ENCODE measurements around the gene ZNF141.
"Not testable (repeated sequence)": the region's sequence is repeated elsewhere in the genome, so short reads cannot be mapped to it uniquely, and the experiment has no call there.

The ZNF141 gene

DNA sequence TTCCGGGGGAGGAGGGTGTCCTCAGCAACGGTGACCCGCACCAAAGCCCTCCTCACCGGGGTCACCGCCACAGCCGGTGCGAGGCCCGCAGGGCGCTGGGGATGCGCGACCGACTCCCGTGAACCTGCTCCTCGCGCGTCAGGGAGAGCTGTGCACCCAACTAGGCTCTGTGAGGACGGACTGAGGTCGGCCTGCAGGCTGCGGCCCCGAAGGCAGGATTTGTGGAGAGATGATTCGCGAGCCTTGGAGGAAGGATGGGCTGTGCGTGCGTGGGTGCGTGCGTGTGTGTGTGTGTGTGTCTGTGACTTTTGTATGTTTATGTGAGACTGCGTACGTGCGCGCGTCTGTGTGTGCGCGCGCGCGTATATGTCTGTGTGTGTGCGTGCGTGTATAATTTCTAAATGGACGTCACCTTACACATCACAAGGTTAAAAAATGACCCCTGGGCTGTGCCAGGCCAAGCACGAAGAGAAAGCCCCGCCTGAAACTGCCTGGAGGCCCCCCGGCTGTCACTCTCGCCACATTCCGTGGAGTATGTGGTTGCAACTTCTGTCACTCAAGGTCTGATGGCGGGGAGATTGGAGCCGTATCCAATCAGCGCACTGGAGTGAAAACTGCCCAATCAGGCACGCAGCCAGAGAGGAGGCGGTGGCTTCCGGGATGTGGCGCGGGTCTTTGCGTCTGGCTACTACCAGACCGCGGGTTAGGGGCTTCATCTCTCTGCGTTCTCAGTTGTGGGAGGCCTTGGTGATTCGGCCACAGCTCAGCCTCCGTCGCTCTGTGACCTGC is at the start of gene ZNF141:
Gene ZNF141, plus strand, starts transcription at position 672 of the 789 bp plus-strand sequence. CDS start 170 bp downstream, outside the sequence.
- Mint-ChIP-seq H3K27ac (peak within 1 kb of the TSS; percentile 99), H3K4me3 (peak within 1 kb of the TSS; percentile 99), H3K27me3 (ENCODE audit: low read depth) (peaks cover 3% of the 10 kb centered on the region), H3K36me3 (ENCODE audit: low read depth) (peaks cover 52% of the 10 kb centered on the region), H3K4me1 (ENCODE audit: low read depth) (peaks cover 18% of the 10 kb centered on the region), H3K9me3 (peaks cover 52% of the 10 kb centered on the region)

DNA sequence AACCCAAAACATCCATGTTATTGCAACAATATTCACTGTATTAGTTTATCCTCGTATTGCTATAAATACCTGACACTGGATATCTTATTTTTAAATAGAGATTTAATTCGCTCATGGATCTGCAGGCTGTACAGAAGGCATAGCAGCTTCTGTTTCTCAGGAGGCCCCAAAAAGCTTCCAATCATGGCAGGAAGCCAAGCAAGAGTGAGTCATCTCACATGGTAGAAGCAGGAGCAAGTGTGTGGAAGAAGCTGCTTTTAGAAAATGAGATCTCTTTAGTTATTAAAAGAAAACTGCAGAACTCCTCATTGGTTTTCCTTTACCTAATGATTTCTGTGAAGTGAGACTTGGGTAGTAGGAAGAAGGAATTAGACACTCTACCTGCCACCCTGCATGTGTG is 48.7 kb upstream of the ZNF141 start:
- H3K4me1 Mint-ChIP-seq (ENCODE audit: low read depth) = no peaks in the 10 kb centered on the region
- H3K9me3 Mint-ChIP-seq = peaks cover 56% of the 10 kb centered on the region
- no peak overlapping the region for H3K4me3 Mint-ChIP-seq
- H3K27me3 Mint-ChIP-seq (ENCODE audit: low read depth) = no peaks in the 10 kb centered on the region
- no peak overlapping the region for H3K27ac Mint-ChIP-seq
- no peaks in the 10 kb centered on the region for H3K36me3 Mint-ChIP-seq (ENCODE audit: low read depth)

DNA sequence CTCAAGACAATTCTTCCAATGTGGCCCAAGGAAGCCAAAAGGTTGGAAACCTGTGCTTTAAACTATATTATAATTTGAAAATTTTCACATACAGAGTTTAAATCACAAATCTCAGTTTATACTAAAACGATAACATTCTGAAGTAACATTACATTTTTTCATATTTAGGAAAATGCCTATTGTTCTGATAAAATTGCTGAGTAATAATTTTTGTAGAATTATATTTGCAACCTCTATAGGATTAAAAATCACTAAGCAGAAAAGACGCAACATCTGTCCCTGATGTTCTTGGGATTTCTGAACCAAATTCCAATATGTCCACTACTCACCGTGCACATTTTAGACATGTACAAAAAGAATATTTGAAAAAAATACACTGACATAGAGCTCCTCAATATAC is 42.9 kb upstream of the ZNF141 start:
- Mint-ChIP-seq H3K36me3 (ENCODE audit: low read depth) (no peaks in the 10 kb centered on the region), H3K4me1 (ENCODE audit: low read depth) (no peaks in the 10 kb centered on the region), H3K9me3 (peaks cover 55% of the 10 kb centered on the region), H3K27me3 (ENCODE audit: low read depth) (no peaks in the 10 kb centered on the region), H3K4me3 (no peak overlapping the region), H3K27ac (no peak overlapping the region)

- H3K4me1 Mint-ChIP-seq (ENCODE audit: low read depth) = no peaks in the 10 kb centered on the region
- peaks cover 63% of the 10 kb centered on the region for H3K9me3 Mint-ChIP-seq
- no peak overlapping the region for H3K27ac Mint-ChIP-seq
- no peaks in the 10 kb centered on the region for H3K27me3 Mint-ChIP-seq (ENCODE audit: low read depth)
- no peak overlapping the region for H3K4me3 Mint-ChIP-seq
- H3K36me3 Mint-ChIP-seq (ENCODE audit: low read depth) = peaks cover 2% of the 10 kb centered on the region
Observed at GRCh38 chr4:302381-302780, 35.2 kb upstream of the ZNF141 start.

GRCh38 chr4:304516-304915 is 33.1 kb upstream of the ZNF141 start:
- H3K36me3 Mint-ChIP-seq (ENCODE audit: low read depth); H3K27ac Mint-ChIP-seq; H3K27me3 Mint-ChIP-seq (ENCODE audit: low read depth); H3K4me3 Mint-ChIP-seq; H3K4me1 Mint-ChIP-seq (ENCODE audit: low read depth): not testable (repeated sequence)
- peaks cover 58% of the 10 kb centered on the region for H3K9me3 Mint-ChIP-seq

- Mint-ChIP-seq H3K27me3 (ENCODE audit: low read depth) (no peaks in the 10 kb centered on the region), H3K27ac (no peak within 1 kb of the TSS), H3K9me3 (peaks cover 58% of the 10 kb centered on the region), H3K4me1 (ENCODE audit: low read depth) (no peaks in the 10 kb centered on the region), H3K36me3 (ENCODE audit: low read depth) (peaks cover 2% of the 10 kb centered on the region), H3K4me3 (no peak within 1 kb of the TSS)
Observed at GRCh38 chr4:304969-305680, 32.5 kb upstream of the ZNF141 start, which contains the start of gene ZNF732. ZNF732 (minus strand) TSS chr4:305474; CDS start chr4:305310, 164 bp downstream.

- Mint-ChIP-seq H3K4me3 (no peak overlapping the region), H3K27me3 (ENCODE audit: low read depth) (no peaks in the 10 kb centered on the region), H3K9me3 (peaks cover 64% of the 10 kb centered on the region), H3K36me3 (ENCODE audit: low read depth) (peaks cover 2% of the 10 kb centered on the region), H3K4me1 (ENCODE audit: low read depth) (no peaks in the 10 kb centered on the region), H3K27ac (no peak overlapping the region)
Observed at GRCh38 chr4:306551-306961, 31.1 kb upstream of the ZNF141 start.

DNA sequence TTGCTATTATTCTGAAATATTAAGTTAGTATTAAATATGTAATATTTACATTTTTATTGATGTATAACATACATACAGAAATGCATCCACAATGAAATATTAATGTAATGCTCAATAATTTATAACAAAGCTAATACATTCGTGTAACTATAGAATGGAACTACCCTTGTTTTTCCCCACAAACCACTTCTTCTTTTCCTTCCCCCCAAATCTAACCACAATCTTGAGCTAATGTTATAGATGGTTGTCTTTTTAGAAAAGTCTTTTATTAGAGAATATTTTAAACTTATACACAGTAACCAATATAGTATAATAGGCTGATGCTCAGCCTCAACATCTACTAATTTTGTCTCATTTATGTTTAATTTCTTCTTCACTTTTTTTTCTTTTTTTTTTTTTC is 27.8 kb upstream of the ZNF141 start:
- Mint-ChIP-seq H3K27me3 (ENCODE audit: low read depth) (no peaks in the 10 kb centered on the region), H3K36me3 (ENCODE audit: low read depth) (no peaks in the 10 kb centered on the region)

DNA sequence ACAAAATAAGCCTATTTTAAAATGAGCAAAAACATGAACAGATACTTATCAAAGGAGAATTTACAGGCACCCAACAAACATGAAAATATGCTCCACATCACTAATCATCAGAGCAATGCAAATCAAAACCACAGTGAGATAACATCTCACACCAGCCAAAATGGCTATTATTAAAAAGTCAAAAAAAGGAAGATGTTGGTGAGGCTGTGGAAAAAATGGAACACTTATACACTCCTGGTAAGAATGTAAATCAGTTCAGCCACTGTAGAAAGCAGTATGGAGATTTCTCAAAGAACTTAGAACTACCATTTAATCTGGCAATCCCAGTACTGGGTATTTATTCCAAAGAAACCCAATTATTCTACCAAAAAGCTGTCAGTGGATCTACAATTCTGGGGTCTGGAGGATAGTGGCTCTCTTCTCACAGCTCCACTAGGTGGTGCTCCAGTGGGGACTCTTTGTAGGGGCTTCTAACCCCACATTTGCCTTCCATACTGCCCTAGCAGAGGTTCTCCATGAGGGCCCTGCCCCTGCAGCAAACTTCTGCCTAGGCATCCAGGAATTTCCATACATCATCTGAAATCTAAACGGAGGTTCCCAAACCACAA is 23.2 kb upstream of the ZNF141 start:
- Mint-ChIP-seq H3K4me1 (ENCODE audit: low read depth) (no peaks in the 10 kb centered on the region), H3K27ac (no peak overlapping the region), H3K4me3 (no peak overlapping the region), H3K36me3 (ENCODE audit: low read depth) (no peaks in the 10 kb centered on the region), H3K27me3 (ENCODE audit: low read depth) (no peaks in the 10 kb centered on the region), H3K9me3 (peaks cover 58% of the 10 kb centered on the region)

More for the DNA sequence above, 27.8 kb upstream of the ZNF141 start:
- Mint-ChIP-seq H3K9me3 (peaks cover 52% of the 10 kb centered on the region), H3K27ac (no peak overlapping the region), H3K4me3 (no peak overlapping the region), H3K4me1 (ENCODE audit: low read depth) (no peaks in the 10 kb centered on the region)

- Mint-ChIP-seq H3K36me3 (ENCODE audit: low read depth) (no peaks in the 10 kb centered on the region), H3K9me3 (peaks cover 22% of the 10 kb centered on the region), H3K4me1 (ENCODE audit: low read depth) (no peaks in the 10 kb centered on the region), H3K4me3 (no peak overlapping the region), H3K27me3 (ENCODE audit: low read depth) (no peaks in the 10 kb centered on the region), H3K27ac (no peak overlapping the region)
Observed at GRCh38 chr4:328729-329128, 8.9 kb upstream of the ZNF141 start.

DNA sequence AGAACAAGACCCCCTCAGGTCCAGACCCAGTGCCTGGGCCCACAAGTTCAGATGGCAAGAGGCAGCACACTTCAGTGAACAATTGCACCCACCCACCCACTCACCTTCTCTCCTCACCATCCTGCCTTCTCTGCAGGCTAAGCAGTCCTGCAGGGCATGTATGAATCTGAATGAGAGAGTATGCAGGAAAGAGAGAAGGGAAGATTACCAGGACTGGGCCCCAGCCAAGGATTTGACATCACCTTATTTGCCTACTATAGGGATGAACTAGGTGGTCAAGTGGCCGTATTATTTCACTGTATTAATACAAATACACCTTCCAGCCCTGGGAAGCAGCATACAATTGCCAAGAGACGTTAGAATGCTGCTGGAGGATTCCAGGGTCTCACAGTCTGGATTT is 2.1 kb upstream of the ZNF141 start:
- Mint-ChIP-seq H3K36me3 (ENCODE audit: low read depth) (peaks cover 36% of the 10 kb centered on the region), H3K4me3 (peak overlapping the region; percentile 68), H3K4me1 (ENCODE audit: low read depth) (peaks cover 18% of the 10 kb centered on the region), H3K27ac (no peak overlapping the region), H3K27me3 (ENCODE audit: low read depth) (peaks cover 3% of the 10 kb centered on the region), H3K9me3 (peaks cover 38% of the 10 kb centered on the region)

GRCh38 chr4:336099-336892 is 1.3 kb upstream of the ZNF141 start:
- Mint-ChIP-seq H3K27me3 (ENCODE audit: low read depth) (peaks cover 3% of the 10 kb centered on the region), H3K4me3 (peak overlapping the region; percentile 68), H3K9me3 (peaks cover 43% of the 10 kb centered on the region), H3K36me3 (ENCODE audit: low read depth) (peaks cover 41% of the 10 kb centered on the region), H3K4me1 (ENCODE audit: low read depth) (peaks cover 18% of the 10 kb centered on the region), H3K27ac (peak overlapping the region; percentile 57)

DNA sequence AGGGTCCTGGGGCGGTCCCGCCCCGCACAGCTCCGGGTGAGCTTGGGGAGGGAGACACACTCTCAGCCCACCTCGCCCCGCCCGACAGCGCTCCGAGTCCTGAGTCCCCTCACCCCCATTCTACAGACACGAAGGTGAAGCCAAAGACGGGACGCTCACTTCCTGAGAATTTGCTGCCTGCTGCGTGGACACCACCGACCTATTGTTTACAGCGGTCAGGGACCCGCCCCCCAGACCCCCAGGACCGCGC is 796 bp upstream of the ZNF141 start:
- H3K27ac Mint-ChIP-seq = peak overlapping the region; percentile 99
- H3K27me3 Mint-ChIP-seq (ENCODE audit: low read depth) = peaks cover 3% of the 10 kb centered on the region
- H3K4me1 Mint-ChIP-seq (ENCODE audit: low read depth) = peaks cover 18% of the 10 kb centered on the region
- peak overlapping the region; percentile 99 for H3K4me3 Mint-ChIP-seq
- peaks cover 46% of the 10 kb centered on the region for H3K36me3 Mint-ChIP-seq (ENCODE audit: low read depth)
- H3K9me3 Mint-ChIP-seq = peaks cover 48% of the 10 kb centered on the region

DNA sequence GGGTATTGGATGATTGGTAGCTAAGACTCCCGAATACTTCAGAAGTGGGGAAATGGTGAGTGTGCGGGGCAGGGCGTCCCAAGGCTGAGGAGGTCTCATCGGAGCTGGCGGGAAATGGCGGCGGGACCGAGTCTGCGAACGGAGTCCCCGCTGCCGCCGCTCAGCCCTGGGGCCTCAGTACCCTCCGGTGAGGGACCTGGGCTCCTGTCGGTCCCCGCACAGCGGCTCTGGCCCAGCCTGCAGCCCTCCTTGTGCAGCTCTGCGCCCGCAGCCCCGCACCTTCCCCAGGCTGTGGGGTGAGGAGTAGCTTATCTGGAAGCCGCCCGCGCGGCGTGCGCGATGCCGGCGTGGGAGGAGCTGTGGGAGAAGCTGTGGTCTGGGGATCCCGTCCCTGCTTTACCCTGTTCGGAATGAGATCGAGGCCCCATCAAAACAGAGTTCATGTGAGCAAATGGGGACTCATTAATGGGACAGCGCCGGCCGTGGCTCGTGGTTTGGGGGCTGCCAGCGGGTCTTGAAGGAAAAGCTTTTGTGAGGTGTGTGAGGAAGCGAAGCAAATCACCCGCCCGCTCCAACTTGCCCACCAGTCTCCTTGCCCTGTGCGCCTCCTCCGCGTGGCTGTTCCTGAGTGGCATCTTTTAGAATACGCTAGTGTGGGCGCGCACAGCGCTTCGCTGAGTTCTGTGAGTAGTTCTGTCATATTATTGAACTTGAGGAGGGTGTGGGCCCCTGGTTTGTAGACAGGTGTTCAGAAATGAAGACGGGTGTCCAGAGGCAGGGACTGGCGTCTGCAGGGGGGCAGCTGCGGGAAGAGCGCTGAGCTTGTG is 531 bp downstream of the ZNF141 start:
- H3K4me1 Mint-ChIP-seq (ENCODE audit: low read depth) = peaks cover 18% of the 10 kb centered on the region
- peaks cover 60% of the 10 kb centered on the region for H3K36me3 Mint-ChIP-seq (ENCODE audit: low read depth)
- H3K4me3 Mint-ChIP-seq = peak overlapping the region; percentile 99
- H3K27ac Mint-ChIP-seq = peak overlapping the region; percentile 99
- peaks cover 54% of the 10 kb centered on the region for H3K9me3 Mint-ChIP-seq
- H3K27me3 Mint-ChIP-seq (ENCODE audit: low read depth) = peaks cover 3% of the 10 kb centered on the region

All from T-helper 1 cell treated with Interleukin-12 subunit alpha and Interleukin-12 subunit beta and Interleukin-4 antibody, amounts not matched to agents 30 μg/mL and 1 μg/mL, for 36 hours (primary cell).